DMS 273 (cell line): ENCODE results near the gene CPPED1.
"Not testable (repeated sequence)": the region's sequence is repeated elsewhere in the genome, so short reads cannot be mapped to it uniquely, and the experiment has no call there.

Experiments used
- DNase-seq: peaks from one replicate; lab custom pipeline; 2025; ENCODE audit not compliant: unreplicated experiment; lab: John Stamatoyannopoulos, UW

CPPED1 gene

GRCh38 chr16:12803203-12804093, at the start of gene CPPED1:
TSS of gene CPPED1 (minus strand) at chr16:12803887. CDS start at chr16:12803776, 111 bp downstream.
- DNase-seq, result peak; percentile 96

- no peak for DNase-seq
Measured at GRCh38 chr16:12850186-12850585, 46.5 kb upstream of the CPPED1 start.

GRCh38 chr16:12846592-12846991, 42.9 kb upstream of the CPPED1 start:
- no peak for DNase-seq

GRCh38 chr16:12845282-12845681, 41.6 kb upstream of the CPPED1 start:
- no peak for DNase-seq

GRCh38 chr16:12837756-12838155, 34.1 kb upstream of the CPPED1 start:
- DNase-seq, result no peak

GRCh38 chr16:12837291-12837690, 33.6 kb upstream of the CPPED1 start:
- DNase-seq, result no peak

GRCh38 chr16:12833926-12834325, 30.2 kb upstream of the CPPED1 start:
- no peak for DNase-seq

GRCh38 chr16:12829096-12829888, 25.6 kb upstream of the CPPED1 start:
- no peak for DNase-seq

- DNase-seq, result no peak
Measured at GRCh38 chr16:12828206-12828605, 24.5 kb upstream of the CPPED1 start.

GRCh38 chr16:12826559-12826958, 22.9 kb upstream of the CPPED1 start:
- no peak for DNase-seq

GRCh38 chr16:12819126-12820117, 15.7 kb upstream of the CPPED1 start:
- DNase-seq, result peak; percentile 82

- no peak for DNase-seq
Measured at GRCh38 chr16:12818326-12818725, 14.6 kb upstream of the CPPED1 start.

GRCh38 chr16:12816791-12817214, 13.1 kb upstream of the CPPED1 start:
- DNase-seq, result not testable (repeated sequence)

- no peak for DNase-seq
Measured at GRCh38 chr16:12815361-12815760, 11.7 kb upstream of the CPPED1 start.

- not testable (repeated sequence) for DNase-seq
Measured at GRCh38 chr16:12813734-12814133, 10.0 kb upstream of the CPPED1 start.

- not testable (repeated sequence) for DNase-seq
Measured at GRCh38 chr16:12813321-12813720, 9.6 kb upstream of the CPPED1 start.

GRCh38 chr16:12811441-12812383, 8.0 kb upstream of the CPPED1 start:
- no peak for DNase-seq

- DNase-seq, result no peak
Measured at GRCh38 chr16:12805066-12805465, 1.4 kb upstream of the CPPED1 start.

- no peak for DNase-seq
Measured at GRCh38 chr16:12804395-12804794, 708 bp upstream of the CPPED1 start.

- DNase-seq, result no peak
Measured at GRCh38 chr16:12802661-12803060, 1.0 kb downstream of the CPPED1 start.
